HEK293T (cell line): Measurements from ENCODE around the gene PDGFRB.

Source experiments
- ARNT ChIP-seq: fragments of 450-650 bp; IDR thresholded peaks from 2 replicates; pipeline ENCODE4 v1.6.1; 2017; ENCODE audit warnings: mild to moderate bottlenecking
- CTBP1 ChIP-seq: fragments of 450-650 bp; IDR thresholded peaks from 2 replicates; pipeline ENCODE4 v1.6.1; 2016; ENCODE audit warnings: borderline replicate concordance
- ELF4 ChIP-seq: fragments of 450-650 bp; IDR thresholded peaks from 2 replicates; pipeline ENCODE4 v1.6.1; 2017; ENCODE audit warnings: antibody characterized with exemption
- FOXA1 ChIP-seq: fragments of 450-650 bp; IDR thresholded peaks from 2 replicates; pipeline ENCODE4 v1.6.1; 2016; ENCODE audit warnings: mild to moderate bottlenecking
- FOXK2 ChIP-seq: fragments of 450-650 bp; IDR thresholded peaks from 2 replicates; pipeline ENCODE4 v1.6.1; 2016; ENCODE audit warnings: mild to moderate bottlenecking
- FOXM1 ChIP-seq: fragments of 450-650 bp; IDR thresholded peaks from 2 replicates; pipeline ENCODE4 v1.6.1; 2017; ENCODE audit warnings: mild to moderate bottlenecking, borderline replicate concordance
- HDGF ChIP-seq: fragments of 450-650 bp; IDR thresholded peaks from 2 replicates; pipeline ENCODE4 v1.6.1; 2017; ENCODE audit warnings: antibody characterized with exemption, borderline replicate concordance
- L3MBTL2 ChIP-seq: fragments of 450-650 bp; conservative IDR thresholded peaks from 2 replicates; pipeline ENCODE4 v1.6.1; 2016; ENCODE audit warnings: mild to moderate bottlenecking
- LEF1 ChIP-seq: fragments of 450-650 bp; IDR thresholded peaks from 2 replicates; pipeline ENCODE4 v1.6.1; 2017; ENCODE audit warnings: mild to moderate bottlenecking, borderline replicate concordance
- NFRKB ChIP-seq: fragments of 450-650 bp; IDR thresholded peaks from 2 replicates; pipeline ENCODE4 v1.6.1; 2016; ENCODE audit warnings: mild to moderate bottlenecking, moderate library complexity
- SP1 ChIP-seq: fragments of 450-650 bp; IDR thresholded peaks from 2 replicates; pipeline ENCODE4 v1.6.1; 2017
- SUZ12 ChIP-seq: fragments of 450-650 bp; IDR thresholded peaks from 2 replicates; pipeline ENCODE4 v1.6.1; 2016; ENCODE audit warnings: mild to moderate bottlenecking
- TARDBP ChIP-seq: fragments of 450-650 bp; IDR thresholded peaks from 2 replicates; pipeline ENCODE4 v1.6.1; 2016
- ZNF384 ChIP-seq: fragments of 450-650 bp; IDR thresholded peaks from 2 replicates; pipeline ENCODE4 v1.6.1; 2016

GRCh38 chr5:150123542-150123941, 32.1 kb downstream of the PDGFRB start:
- TF ChIP-seq SP1 (no peak), CTBP1 (no peak), FOXM1 (no peak), ELF4 (no peak), ZNF384 (no peak), TARDBP (no peak), HDGF (no peak), FOXA1 (no peak), LEF1 (no peak), SUZ12 (no peak), NFRKB (no peak), L3MBTL2 (no peak), ARNT (no peak), FOXK2 (no peak)
